ENCODE data around the gene BLVRA.

The BLVRA gene

GRCh38 chr7:43844257-43844656 is 85.8 kb downstream of the BLVRA start:
- no peak overlapping the region for H3K27ac ChIP-seq (ENCODE audit: low read depth, low read length)
- H3K27me3 ChIP-seq (ENCODE audit: control insufficient read depth, low read length), result peaks cover 3% of the 10 kb centered on the region; the same call in 1 of the 2 replicates
- H3K4me3 ChIP-seq (ENCODE audit: low read length), result no peak overlapping the region
- no peaks in the 10 kb centered on the region for H3K4me1 ChIP-seq (ENCODE audit: control insufficient read depth, low read length)
- no peaks in the 10 kb centered on the region for H3K9me3 ChIP-seq (ENCODE audit: control insufficient read depth, insufficient read depth, low read length)
- no peak for TF ChIP-seq EZH2phosphoT487 (IDR thresholded peaks at IDR 0.05; ENCODE audit: borderline replicate concordance, low read length)
- no peak for TF ChIP-seq CTCF (IDR thresholded peaks at IDR 0.05; ENCODE audit: low read depth, low read length, poor library complexity, severe bottlenecking)
- no peaks in the 10 kb centered on the region for H3K36me3 ChIP-seq (ENCODE audit: control insufficient read depth, low read length)
- no peak overlapping the region for H3K4me2 ChIP-seq (ENCODE audit: low read length)
- H3F3A ChIP-seq (ENCODE audit: control insufficient read depth, insufficient read depth), result no peaks in the 10 kb centered on the region
- no peaks in the 10 kb centered on the region for H4K20me1 ChIP-seq (ENCODE audit: control insufficient read depth, insufficient read depth, low read depth, low read length)
- no peaks in the 10 kb centered on the region for H3K79me2 ChIP-seq (ENCODE audit: control insufficient read depth, low read length)
- H3K9me2 ChIP-seq (replicated peaks; ENCODE audit: control insufficient read depth, low read length), result no peaks in the 10 kb centered on the region

- Histone ChIP-seq H4K20me1 (ENCODE audit: control insufficient read depth, insufficient read depth, low read depth, low read length) (no peaks in the 10 kb centered on the region), H3K9me3 (ENCODE audit: control insufficient read depth, insufficient read depth, low read length) (no peaks in the 10 kb centered on the region), H3K79me2 (ENCODE audit: control insufficient read depth, low read length) (no peaks in the 10 kb centered on the region), H3K9me2 (replicated peaks; ENCODE audit: control insufficient read depth, low read length) (no peaks in the 10 kb centered on the region), H3K4me2 (ENCODE audit: low read length) (no peak overlapping the region), H3K4me1 (ENCODE audit: control insufficient read depth, low read length) (no peaks in the 10 kb centered on the region), H3K27me3 (ENCODE audit: control insufficient read depth, low read length) (peaks cover 3% of the 10 kb centered on the region; the same call in 1 of the 2 replicates), H3F3A (ENCODE audit: control insufficient read depth, insufficient read depth) (no peaks in the 10 kb centered on the region), H3K27ac (ENCODE audit: low read depth, low read length) (no peak overlapping the region), H3K4me3 (ENCODE audit: low read length) (no peak overlapping the region), H3K36me3 (ENCODE audit: control insufficient read depth, low read length) (no peaks in the 10 kb centered on the region)
- TF ChIP-seq EZH2phosphoT487 (IDR thresholded peaks at IDR 0.05; ENCODE audit: borderline replicate concordance, low read length) (no peak), CTCF (IDR thresholded peaks at IDR 0.05; ENCODE audit: low read depth, low read length, poor library complexity, severe bottlenecking) (no peak)
Observed at GRCh38 chr7:43844662-43845061, 86.2 kb downstream of the BLVRA start.

- no peaks in the 10 kb centered on the region for H3K36me3 ChIP-seq (ENCODE audit: control insufficient read depth, low read length)
- H3K27me3 ChIP-seq (ENCODE audit: control insufficient read depth, low read length), result peaks cover 9% of the 10 kb centered on the region
- H3K9me3 ChIP-seq (ENCODE audit: control insufficient read depth, insufficient read depth, low read length), result peaks cover 4% of the 10 kb centered on the region; the same call in 1 of the 2 replicates
- TF ChIP-seq CTCF (IDR thresholded peaks at IDR 0.05; ENCODE audit: low read depth, low read length, poor library complexity, severe bottlenecking) (no peak), EZH2phosphoT487 (IDR thresholded peaks at IDR 0.05; ENCODE audit: borderline replicate concordance, low read length) (no peak)
- no peaks in the 10 kb centered on the region for H3K79me2 ChIP-seq (ENCODE audit: control insufficient read depth, low read length)
- H3K27ac ChIP-seq (ENCODE audit: low read depth, low read length), result no peak overlapping the region
- no peak overlapping the region for H3K4me3 ChIP-seq (ENCODE audit: low read length)
- H3F3A ChIP-seq (ENCODE audit: control insufficient read depth, insufficient read depth), result no peaks in the 10 kb centered on the region
- no peaks in the 10 kb centered on the region for H3K4me1 ChIP-seq (ENCODE audit: control insufficient read depth, low read length)
- no peak overlapping the region for H3K4me2 ChIP-seq (ENCODE audit: low read length)
- H4K20me1 ChIP-seq (ENCODE audit: control insufficient read depth, insufficient read depth, low read depth, low read length), result no peaks in the 10 kb centered on the region
- H3K9me2 ChIP-seq (replicated peaks; ENCODE audit: control insufficient read depth, low read length), result no peaks in the 10 kb centered on the region
Observed at GRCh38 chr7:43847496-43847895, 89.0 kb downstream of the BLVRA start.
